HepG2 (cell line): ENCODE results near the gene ARPC1A. TPM values are rescaled to one million over a fixed set of nuclear protein-coding genes. Genes with fewer than 3 reads are reported as not detected.

ENCODE experiments used
- CENPX ChIP-seq: sonication (generic); formaldehyde crosslinking; IDR thresholded peaks from 2 replicates; pipeline ENCODE4 v1.9.0; 2021; ENCODE audit warnings: mild to moderate bottlenecking, missing genetic modification reagents, moderate library complexity
- CERS6 ChIP-seq: sonication (generic); formaldehyde crosslinking; IDR thresholded peaks from 2 replicates; pipeline ENCODE4 v1.5.0; 2020; ENCODE audit warnings: missing genetic modification reagents
- FOXA3 ChIP-seq: IDR thresholded peaks from 2 replicates; pipeline ENCODE4 v1.6.1; 2016; ENCODE audit warnings: missing genetic modification reagents, missing compliant biosample characterization
- HIC2 ChIP-seq: sonication (generic); formaldehyde crosslinking; IDR thresholded peaks from 2 replicates; pipeline ENCODE4 v1.9.0; 2022; ENCODE audit warnings: low read depth, missing genetic modification reagents
- HMG20B ChIP-seq: conservative IDR thresholded peaks from 2 replicates; pipeline ENCODE4 v1.6.1; 2016; ENCODE audit warnings: missing genetic modification reagents, missing compliant biosample characterization
- KAT8 ChIP-seq: IDR thresholded peaks from 2 replicates; pipeline ENCODE4 v1.6.1; 2016; ENCODE audit warnings: missing genetic modification reagents, missing compliant biosample characterization
- KDM3A ChIP-seq: IDR thresholded peaks from 2 replicates; pipeline ENCODE4 v1.6.1; 2018; ENCODE audit warnings: low read depth, missing compliant biosample characterization
- NFE2L1 ChIP-seq: sonication (generic); formaldehyde crosslinking; IDR thresholded peaks from 2 replicates; pipeline ENCODE4 v1.4.0; 2020; ENCODE audit warnings: missing genetic modification reagents, mild to moderate bottlenecking, borderline replicate concordance
- PHF21A ChIP-seq: sonication (generic); formaldehyde crosslinking; IDR thresholded peaks from 2 replicates; pipeline ENCODE4 v1.5.0; 2020; ENCODE audit warnings: mild to moderate bottlenecking, missing genetic modification reagents
- RAD21 ChIP-seq: fragments of 450-650 bp; formaldehyde crosslinking; IDR thresholded peaks from 2 replicates; pipeline ENCODE4 v1.5.0; 2020; ENCODE audit warnings: mild to moderate bottlenecking
- RBM39 ChIP-seq: fragments of 200-400 bp; formaldehyde crosslinking; IDR thresholded peaks from one replicate; pipeline ENCODE4 v1.6.1; 2018; ENCODE audit warnings: antibody characterized with exemption, mild to moderate bottlenecking, low read depth, low read length; ENCODE audit not compliant: poor library complexity, severe bottlenecking
- SRF ChIP-seq: IDR thresholded peaks from 2 replicates; pipeline ENCODE4 v1.6.1; 2011; ENCODE audit warnings: mild to moderate bottlenecking, low read depth, low read length, moderate library complexity
- THAP7 ChIP-seq: sonication (generic); formaldehyde crosslinking; IDR thresholded peaks from 2 replicates; pipeline ENCODE4 v1.8.1; 2023; ENCODE audit warnings: mild to moderate bottlenecking, missing genetic modification reagents
- THRA ChIP-seq: sonication (generic); formaldehyde crosslinking; IDR thresholded peaks from 2 replicates; pipeline ENCODE4 v1.4.0; 2020; ENCODE audit warnings: missing genetic modification reagents, borderline replicate concordance
- ZBTB3 ChIP-seq: sonication (generic); formaldehyde crosslinking; IDR thresholded peaks from 2 replicates; pipeline ENCODE4 v1.4.0; 2020; ENCODE audit warnings: low read depth, mild to moderate bottlenecking, moderate library complexity, missing genetic modification reagents, borderline replicate concordance
- ZBTB4 ChIP-seq: sonication (generic); formaldehyde crosslinking; IDR thresholded peaks from 2 replicates; pipeline ENCODE4 v1.4.0; 2020; ENCODE audit warnings: missing genetic modification reagents, mild to moderate bottlenecking, borderline replicate concordance
- ZFY ChIP-seq: sonication (generic); formaldehyde crosslinking; IDR thresholded peaks from 2 replicates; pipeline ENCODE4 v1.4.0; 2020; ENCODE audit warnings: missing genetic modification reagents
- ZNF510 ChIP-seq: sonication (generic); formaldehyde crosslinking; IDR thresholded peaks from 2 replicates; pipeline ENCODE4 v1.4.0; 2020; ENCODE audit warnings: low read depth, mild to moderate bottlenecking, missing genetic modification reagents
- ZNF580 ChIP-seq: IDR thresholded peaks from 2 replicates; pipeline ENCODE4 v1.6.1; 2016; ENCODE audit warnings: low read depth, borderline replicate concordance
- ZNF768 ChIP-seq: sonication (generic); formaldehyde crosslinking; IDR thresholded peaks from 2 replicates; pipeline ENCODE4 v1.4.0; 2020; ENCODE audit warnings: missing genetic modification reagents
- polyA plus RNA-seq, 8 experiments: library from polyadenylated mRNA; depleted of rRNA in 3 of 8; stranded (reverse) in 7 of 8; unstranded in 1 of 8; fragments of >200 nt; fragmentation: Illumina TruSeq in 4 of 8; extraction: Trizol in 4 of 8; gene quantifications; 2 replicates each; pipeline versions ENCODE4 v1.2.1 to v1.2.3, GENCODE V29; 2011 to 2016; ENCODE audit warnings: low read depth in 4 of 8, missing spikeins in 1 of 8, mixed read lengths in 1 of 8; ENCODE audit not compliant: insufficient read depth in 1 of 8
- total RNA-seq, 5 experiments: library from RNA; depleted of rRNA; stranded (reverse); fragments of >200 nt; fragmentation: Illumina TruSeq; extraction: Trizol; gene quantifications; 2 replicates each; pipeline ENCODE4 v1.2.3, GENCODE V29; 2016; ENCODE audit warnings: low read depth in 1 of 5

The ARPC1A gene
- total and polyA plus RNA-seq, 2 of the 13 experiments (the other 11 are each of a cell fraction or from before 2014, with no cell fraction given) = 44.3 to 88.5 TPM

- TF ChIP-seq ZBTB4 (CRISPR knock-in tag) (peak; percentile 33; the same call in 1 of the 2 replicates), ZNF580 (peak; percentile 88; the same call in 1 of the 2 replicates), FOXA3 (CRISPR knock-in tag) (peak; percentile 62; the same call in 1 of the 2 replicates), HIC2 (CRISPR knock-in tag) (0 out of 2 replicates have a peak, but pooled peaks have one; percentile 27), THAP7 (no peak), KAT8 (CRISPR knock-in tag) (peak; percentile 97), THRA (peak; percentile 77), ZBTB3 (CRISPR knock-in tag) (no peak), HMG20B (no peak), ZNF510 (CRISPR knock-in tag) (no peak), ZNF768 (peak; percentile 63; the same call in 1 of the 2 replicates), SRF (no peak), KDM3A (CRISPR knock-in tag) (no peak), RBM39 (peak; percentile 62), NFE2L1 (CRISPR knock-in tag) (no peak), RAD21 (CRISPR knock-in tag) (peak; percentile 60; the same call in 1 of the 2 replicates), PHF21A (CRISPR knock-in tag) (peak; percentile 22; the same call in 1 of the 2 replicates), CERS6 (peak; percentile 23; the same call in 1 of the 2 replicates), CENPX (no peak), ZFY (CRISPR knock-in tag) (peak; percentile 97)
Observed at GRCh38 chr7:99325592-99326407, at the start of gene ARPC1A (continued).
